NT2/D1 (cell line): ENCODE measurements around the gene SSC4D.
A peak's percentile ranks its signal among the peaks of the same experiment; 100 is the strongest.
"Not testable (repeated sequence)": the region's sequence is repeated elsewhere in the genome, so short reads cannot be mapped to it uniquely, and the experiment has no call there.

Experiments used
- DNase-seq: peaks from one replicate; pipeline ENCODE4 v3.0.0-alpha.2; 2011; ENCODE audit warnings: low read depth, low spot score
- H3K27me3 ChIP-seq: 2 replicates; pipeline ENCODE4 v1.6.0; 2011; ENCODE audit warnings: mild to moderate bottlenecking; ENCODE audit not compliant: insufficient read length, insufficient read depth
- H3K36me3 ChIP-seq: 2 replicates; pipeline ENCODE4 v1.6.1; 2011; ENCODE audit warnings: mild to moderate bottlenecking, low read length, mixed read lengths; ENCODE audit not compliant: insufficient read depth, insufficient read length
- H3K4me1 ChIP-seq: 2 replicates; pipeline ENCODE4 v1.5.1; 2011; ENCODE audit not compliant: insufficient read depth, insufficient read length
- H3K4me3 ChIP-seq: 2 replicates; pipeline ENCODE4 v1.5.1; 2011; ENCODE audit warnings: low read depth; ENCODE audit not compliant: insufficient read length
- H3K9ac ChIP-seq: 2 replicates; pipeline ENCODE4 v1.6.0; 2011; ENCODE audit warnings: low read depth; ENCODE audit not compliant: insufficient read length
- H3K9me3 ChIP-seq: 2 replicates; pipeline ENCODE4 v1.5.1; 2011; ENCODE audit warnings: mild to moderate bottlenecking, low read length; ENCODE audit not compliant: insufficient read depth
- SUZ12 ChIP-seq: IDR thresholded peaks from 2 replicates; pipeline ENCODE4 v1.6.1; 2011; ENCODE audit not compliant: insufficient read length, insufficient read depth; ENCODE audit errors: extremely low read depth
- YY1 ChIP-seq: IDR thresholded peaks from 2 replicates; pipeline ENCODE4 v1.6.1; 2011; ENCODE audit not compliant: insufficient read length, insufficient read depth
- ZNF274 ChIP-seq: IDR thresholded peaks from 2 replicates; pipeline ENCODE4 v1.6.1; 2011; ENCODE audit warnings: mild to moderate bottlenecking, low read depth, low read length

Gene SSC4D

GRCh38 chr7:76425156-76425555 lies 15.7 kb upstream of the SSC4D start:
- Histone ChIP-seq H3K27me3 (no peaks in the 10 kb centered on the region), H3K9me3 (no peaks in the 10 kb centered on the region), H3K36me3 (no peaks in the 10 kb centered on the region), H3K9ac (no peak overlapping the region), H3K4me3 (no peak overlapping the region), H3K4me1 (peaks cover 1% of the 10 kb centered on the region)
- DNase-seq: no peak
- no peak for TF ChIP-seq YY1
- no peak for TF ChIP-seq SUZ12
- no peak for TF ChIP-seq ZNF274

GRCh38 chr7:76424413-76425111 lies 15.1 kb upstream of the SSC4D start, which contains the start of gene ZP3:
Gene ZP3 (plus strand): TSS chr7:76424950. CDS start chr7:76424965, 15 bp downstream.
- H3K9ac ChIP-seq: peak within 1 kb of the TSS; percentile 42
- H3K4me3 ChIP-seq: no peak within 1 kb of the TSS
- peaks cover 1% of the 10 kb centered on the region for H3K4me1 ChIP-seq
- H3K36me3 ChIP-seq: no peaks in the 10 kb centered on the region
- H3K9me3 ChIP-seq: no peaks in the 10 kb centered on the region
- TF ChIP-seq YY1 (no peak), ZNF274 (no peak), SUZ12 (no peak)
- H3K27me3 ChIP-seq: no peaks in the 10 kb centered on the region
- no peak for DNase-seq

DNA sequence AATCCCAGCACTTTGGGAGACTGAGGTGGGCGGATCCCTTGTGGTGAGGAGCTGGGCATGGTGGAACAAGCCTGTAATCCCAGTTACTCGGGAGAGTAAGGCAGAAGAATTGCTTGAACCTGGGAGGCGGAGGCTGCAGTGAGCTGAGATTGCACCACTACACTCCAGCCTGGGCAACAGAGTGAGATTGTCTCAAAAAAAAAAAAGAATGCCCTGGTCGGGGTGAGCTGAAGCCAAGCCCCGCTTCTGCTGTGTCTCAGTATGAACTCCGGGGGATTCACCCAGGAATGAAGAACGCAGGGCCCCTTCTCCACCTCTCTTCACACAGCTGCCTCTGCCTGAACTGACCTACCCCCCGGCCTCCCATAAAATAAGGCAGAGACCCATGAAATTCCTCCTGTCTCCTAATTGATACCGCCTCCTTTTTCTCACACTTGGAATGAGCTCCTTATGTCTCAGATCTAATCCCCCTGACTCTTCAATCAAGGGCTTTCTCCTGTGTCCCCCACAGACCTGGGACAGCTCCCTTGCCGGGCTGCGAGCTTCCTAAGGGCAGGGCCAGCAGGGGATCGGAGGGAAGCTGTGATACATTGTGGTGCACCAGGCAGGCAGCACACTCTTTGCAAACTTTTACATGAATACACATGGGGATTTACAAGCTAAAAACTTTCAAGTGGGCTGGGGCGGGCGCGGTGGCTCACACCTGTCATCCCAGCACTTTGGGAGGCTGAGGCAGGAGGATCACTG lies 14.3 kb upstream of the SSC4D start:
- DNase-seq: no peak
- TF ChIP-seq SUZ12 (no peak), YY1 (no peak), ZNF274 (no peak)
- peak overlapping the region; percentile 42 for H3K9ac ChIP-seq

GRCh38 chr7:76421097-76421496 lies 11.6 kb upstream of the SSC4D start:
- H3K4me1 ChIP-seq, H3K9me3 ChIP-seq, H3K9ac ChIP-seq, H3K4me3 ChIP-seq, H3K36me3 ChIP-seq, H3K27me3 ChIP-seq, DNase-seq: not testable (repeated sequence)

More for the DNA sequence above, 14.3 kb upstream of the SSC4D start:
- Histone ChIP-seq H3K36me3 (no peaks in the 10 kb centered on the region), H3K9me3 (no peaks in the 10 kb centered on the region), H3K4me3 (no peak overlapping the region), H3K4me1 (no peaks in the 10 kb centered on the region), H3K27me3 (no peaks in the 10 kb centered on the region)

GRCh38 chr7:76417654-76418310 lies 8.3 kb upstream of the SSC4D start:
- H3K36me3 ChIP-seq, H3K27me3 ChIP-seq, H3K9ac ChIP-seq, H3K4me3 ChIP-seq, H3K9me3 ChIP-seq, DNase-seq, H3K4me1 ChIP-seq: not testable (repeated sequence)

- H3K36me3 ChIP-seq: no peaks in the 10 kb centered on the region
- no peaks in the 10 kb centered on the region for H3K27me3 ChIP-seq
- DNase-seq: no peak
- peaks cover 4% of the 10 kb centered on the region for H3K4me1 ChIP-seq
- TF ChIP-seq YY1: no peak
- TF ChIP-seq SUZ12: no peak
- TF ChIP-seq ZNF274: no peak
- H3K4me3 ChIP-seq: no peak overlapping the region
- no peaks in the 10 kb centered on the region for H3K9me3 ChIP-seq
- no peak overlapping the region for H3K9ac ChIP-seq
Observed at GRCh38 chr7:76412249-76412648, 2.8 kb upstream of the SSC4D start.

DNA sequence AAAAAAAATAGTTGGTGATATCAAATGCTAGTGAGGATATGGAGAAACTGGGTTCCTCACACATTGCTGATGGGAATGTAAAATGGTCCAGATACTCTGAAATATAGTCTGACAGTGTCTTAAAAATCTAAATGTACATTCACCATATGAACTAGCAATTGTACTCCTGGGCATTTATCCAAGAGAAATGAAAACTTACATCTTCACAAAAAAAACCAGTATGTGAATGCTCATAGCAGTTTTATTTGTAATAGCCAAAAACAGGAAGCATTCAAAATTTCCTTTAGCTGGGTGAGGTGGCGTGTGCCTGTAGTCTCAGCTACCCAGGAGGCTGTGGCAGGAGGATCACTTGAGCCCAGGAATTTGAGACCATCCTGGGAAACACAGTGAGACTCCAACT lies 2.1 kb upstream of the SSC4D start:
- no peak for DNase-seq
- TF ChIP-seq ZNF274 (no peak), YY1 (no peak), SUZ12 (no peak)
- no peak overlapping the region for H3K9ac ChIP-seq

More for the DNA sequence above, 2.1 kb upstream of the SSC4D start:
- Histone ChIP-seq H3K4me3 (no peak overlapping the region), H3K9me3 (no peaks in the 10 kb centered on the region), H3K36me3 (no peaks in the 10 kb centered on the region), H3K4me1 (peaks cover 4% of the 10 kb centered on the region), H3K27me3 (no peaks in the 10 kb centered on the region)
